Fibroblast of the aortic adventitia (primary cell): ENCODE measurements around the gene JAG2. TPM values are rescaled to one million over a fixed set of nuclear protein-coding genes. Genes with fewer than 3 reads are reported as not detected.

Experiments used
- DNase-seq: peaks from one replicate; pipeline ENCODE4 v3.0.0-alpha.2; 2010; ENCODE audit warnings: low read depth
- H3K4me3 ChIP-seq: 2 replicates; pipeline ENCODE4 v1.5.1; 2011; ENCODE audit warnings: low read depth, mild to moderate bottlenecking, control low read depth, low read length, moderate library complexity
- CTCF ChIP-seq: IDR thresholded peaks from 2 replicates; pipeline ENCODE4 v1.5.1; 2011; ENCODE audit warnings: mild to moderate bottlenecking, low read length, control low read depth, inconsistent platforms; ENCODE audit not compliant: insufficient read depth
- total RNA-seq: library from RNA; depleted of rRNA; stranded (reverse); fragments of >200 nt; gene quantifications from 2 replicates; pipeline ENCODE4 v1.2.3, GENCODE V29; 2012; ENCODE audit warnings: low replicate concordance

JAG2 gene
- total RNA-seq, 1 donor, result 0.63 TPM

GRCh38 chr14:105124823-105125222, 43.8 kb downstream of the JAG2 start:
- H3K4me3 ChIP-seq, result no peak overlapping the region
- no peak for TF ChIP-seq CTCF

GRCh38 chr14:105123981-105124765, 44.4 kb downstream of the JAG2 start:
- DNase-seq, result no peak
- TF ChIP-seq CTCF, result no peak
- no peak overlapping the region for H3K4me3 ChIP-seq

More at GRCh38 chr14:105124823-105125222, 43.8 kb downstream of the JAG2 start:
- DNase-seq, result no peak

- TF ChIP-seq CTCF, result no peak
- no peak for DNase-seq
- H3K4me3 ChIP-seq, result no peak overlapping the region
Observed at GRCh38 chr14:105123064-105123665, 45.4 kb downstream of the JAG2 start.

GRCh38 chr14:105120056-105120455, 48.5 kb downstream of the JAG2 start:
- DNase-seq, result no peak
- no peak for TF ChIP-seq CTCF
- no peak overlapping the region for H3K4me3 ChIP-seq

- no peak for DNase-seq
- TF ChIP-seq CTCF, result no peak
- H3K4me3 ChIP-seq, result no peak overlapping the region
Observed at GRCh38 chr14:105119408-105120025, 49.1 kb downstream of the JAG2 start.

GRCh38 chr14:105118646-105119407, 49.7 kb downstream of the JAG2 start:
- no peak overlapping the region for H3K4me3 ChIP-seq
- no peak for TF ChIP-seq CTCF
- DNase-seq, result no peak
